GM23248 (cell line): ENCODE measurements around the gene CADM4. TPM values are rescaled to one million over a fixed set of nuclear protein-coding genes. Genes with fewer than 3 reads are reported as not detected.

ENCODE experiments used
- DNase-seq: peaks from one replicate; pipeline ENCODE4 v3.0.0-alpha.2; 2015
- H2AFZ ChIP-seq: fragments of 200-600 bp; sonication (generic); 2 replicates; pipeline ENCODE4 v1.6.1; 2016; ENCODE audit warnings: antibody characterized with exemption
- H3F3A ChIP-seq: fragments of 200-600 bp; sonication (generic); 2 replicates; pipeline ENCODE4 v1.6.1; 2016; ENCODE audit warnings: mild to moderate bottlenecking, antibody characterized with exemption, mixed run types; ENCODE audit not compliant: insufficient read depth
- H3K27ac ChIP-seq: fragments of 200-600 bp; sonication (generic); 2 replicates; pipeline ENCODE4 v1.5.1; 2016; ENCODE audit warnings: mild to moderate bottlenecking
- H3K27me3 ChIP-seq: fragments of 200-600 bp; sonication (generic); replicated peaks from 2 replicates; pipeline ENCODE4 v1.6.1; 2016; ENCODE audit warnings: mild to moderate bottlenecking; ENCODE audit not compliant: insufficient read depth
- H3K36me3 ChIP-seq: fragments of 200-600 bp; sonication (generic); 2 replicates; pipeline ENCODE4 v1.6.1; 2016; ENCODE audit warnings: low read depth, mild to moderate bottlenecking
- H3K4me1 ChIP-seq: fragments of 200-600 bp; sonication (generic); 2 replicates; pipeline ENCODE4 v1.6.1; 2016; ENCODE audit warnings: mild to moderate bottlenecking; ENCODE audit not compliant: insufficient read depth
- H3K4me2 ChIP-seq: fragments of 200-600 bp; sonication (generic); one replicate; pipeline ENCODE4 v1.6.1; 2016; ENCODE audit warnings: mild to moderate bottlenecking; ENCODE audit not compliant: unreplicated experiment
- H3K4me3 ChIP-seq: fragments of 200-600 bp; sonication (generic); 2 replicates; pipeline ENCODE4 v1.5.1; 2016; ENCODE audit warnings: mild to moderate bottlenecking
- H3K79me2 ChIP-seq: fragments of 200-600 bp; sonication (generic); 2 replicates; pipeline ENCODE4 v1.6.1; 2016; ENCODE audit warnings: mild to moderate bottlenecking; ENCODE audit not compliant: insufficient read depth
- H3K9ac ChIP-seq: fragments of 200-600 bp; sonication (generic); 2 replicates; pipeline ENCODE4 v1.6.1; 2016; ENCODE audit warnings: mild to moderate bottlenecking
- H3K9me2 ChIP-seq: fragments of 200-600 bp; sonication (generic); 2 replicates; pipeline ENCODE4 v1.6.1; 2016; ENCODE audit warnings: mixed run types, mild to moderate bottlenecking, moderate library complexity; ENCODE audit not compliant: insufficient read depth
- H3K9me3 ChIP-seq: fragments of 200-600 bp; sonication (generic); one replicate; pipeline ENCODE4 v1.6.1; 2017; ENCODE audit warnings: low read depth
- H4K20me1 ChIP-seq: fragments of 200-600 bp; sonication (generic); 2 replicates; pipeline ENCODE4 v1.6.0; 2016; ENCODE audit not compliant: insufficient read depth
- EZH2 ChIP-seq: fragments of 200-600 bp; sonication (generic); IDR thresholded peaks from 2 replicates; pipeline ENCODE4 v1.6.1; 2018; ENCODE audit warnings: antibody characterized with exemption, mild to moderate bottlenecking; ENCODE audit not compliant: insufficient read depth, poor library complexity, severe bottlenecking
- EZH2phosphoT487 ChIP-seq: fragments of 200-600 bp; sonication (generic); IDR thresholded peaks from 2 replicates; pipeline ENCODE4 v1.6.1; 2018; ENCODE audit warnings: antibody characterized with exemption, moderate library complexity, mild to moderate bottlenecking, low read depth; ENCODE audit not compliant: insufficient read depth
- WGBS, 2 experiments: methylation state at CpG; one replicate each; pipeline ENCODE4 v1.1.6; 2015 to 2017; ENCODE audit warnings: low lambda C conversion rate in 2 of 2, low coverage in 1 of 2; ENCODE audit errors: missing lambda C conversion rate in 2 of 2; 5-methylcytosine and 5-hydroxymethylcytosine counted together
- in situ Hi-C: fragments of 300-500 bp; cut with MboI; formaldehyde crosslinking; loops from 2 replicates; pipeline ENCODE4 v1.15.0; 2020
- polyA plus RNA-seq: library from polyadenylated mRNA; unstranded; fragments of >200 nt; fragmentation: Nextera tagmentation; extraction: Ambion mirVana; gene quantifications from 2 replicates; pipeline ENCODE4 v1.2.1, GENCODE V29; 2016
- total RNA-seq: library from RNA; depleted of rRNA; stranded (reverse); fragments of >200 nt; shearing (Covaris generic); gene quantifications from 2 replicates; pipeline ENCODE4 v1.2.3, GENCODE V29; 2014

Gene CADM4
- total and polyA plus RNA-seq, 2 experiments from 2014 or later, result 0.14 to 1.7 TPM

- H3K4me3 ChIP-seq, result no peak overlapping the region
- H3K9me2 ChIP-seq, result no peaks in the 10 kb centered on the region
- no peaks in the 10 kb centered on the region for H3F3A ChIP-seq
- H3K4me1 ChIP-seq, result peaks cover 15% of the 10 kb centered on the region
- no peaks in the 10 kb centered on the region for H3K36me3 ChIP-seq
- no peaks in the 10 kb centered on the region for H3K79me2 ChIP-seq
- 53 to 62% methylated on average over 5 of the region's 5 CpGs for WGBS, 2 experiments
- no peak overlapping the region for H3K9ac ChIP-seq
- H3K4me2 ChIP-seq, result no peak overlapping the region
- 0 out of 2 replicates have a peak, but pooled peaks cover 7% of the 10 kb centered on the region for H3K27me3 ChIP-seq
- DNase-seq, result no peak
- in situ Hi-C loops, result no loop called here
- no peak overlapping the region for H3K27ac ChIP-seq
- no peaks in the 10 kb centered on the region for H4K20me1 ChIP-seq
- no peak overlapping the region for H2AFZ ChIP-seq
- TF ChIP-seq EZH2 (no peak), EZH2phosphoT487 (no peak)
- H3K9me3 ChIP-seq, result no peaks in the 10 kb centered on the region
These were observed 8.2 kb downstream of the CADM4 start for GRCh38 chr19:43631491-43631890.

- H3K9ac ChIP-seq, result no peak overlapping the region
- H3K4me1 ChIP-seq, result no peaks in the 10 kb centered on the region
- no peaks in the 10 kb centered on the region for H3K9me3 ChIP-seq
- 58 to 64% methylated on average over 3 of the region's 3 CpGs for WGBS, 2 experiments
- H3F3A ChIP-seq, result no peaks in the 10 kb centered on the region
- no peaks in the 10 kb centered on the region for H4K20me1 ChIP-seq
- H3K9me2 ChIP-seq, result no peaks in the 10 kb centered on the region
- TF ChIP-seq EZH2phosphoT487, result no peak
- TF ChIP-seq EZH2, result no peak
- H3K27me3 ChIP-seq, result 0 out of 2 replicates have a peak, but pooled peaks cover 7% of the 10 kb centered on the region
- H2AFZ ChIP-seq, result no peak overlapping the region
- no peaks in the 10 kb centered on the region for H3K79me2 ChIP-seq
- no peaks in the 10 kb centered on the region for H3K36me3 ChIP-seq
- in situ Hi-C loops, result no loop called here
- H3K4me2 ChIP-seq, result no peak overlapping the region
- no peak overlapping the region for H3K4me3 ChIP-seq
- no peak overlapping the region for H3K27ac ChIP-seq
- no peak for DNase-seq
These were observed 10.9 kb downstream of the CADM4 start for GRCh38 chr19:43628646-43629326.

- Histone ChIP-seq H3K9ac (no peak overlapping the region), H3K79me2 (no peaks in the 10 kb centered on the region), H3K9me2 (no peaks in the 10 kb centered on the region), H3K36me3 (no peaks in the 10 kb centered on the region), H2AFZ (no peak overlapping the region), H3K27me3 (0 out of 2 replicates have a peak, but pooled peaks cover 4% of the 10 kb centered on the region), H4K20me1 (no peaks in the 10 kb centered on the region), H3K27ac (no peak overlapping the region), H3K9me3 (no peaks in the 10 kb centered on the region), H3K4me3 (no peak overlapping the region), H3K4me1 (no peaks in the 10 kb centered on the region), H3F3A (no peaks in the 10 kb centered on the region), H3K4me2 (no peak overlapping the region)
- 39 to 41% methylated on average over 17 of the region's 17 CpGs for WGBS, 2 experiments
- in situ Hi-C loops, result no loop called here
- DNase-seq, result no peak
- TF ChIP-seq EZH2, result no peak
- no peak for TF ChIP-seq EZH2phosphoT487
These were observed 12.8 kb downstream of the CADM4 start for GRCh38 chr19:43626838-43627237.

- no peaks in the 10 kb centered on the region for H3K9me2 ChIP-seq
- no peak overlapping the region for H2AFZ ChIP-seq
- DNase-seq, result peak; percentile 32
- TF ChIP-seq EZH2phosphoT487, result no peak
- H3K36me3 ChIP-seq, result no peaks in the 10 kb centered on the region
- WGBS, 2 experiments, result 67 to 77% methylated on average over 28 to 32 of the region's 32 CpGs
- in situ Hi-C loops, result no loop called here
- no peaks in the 10 kb centered on the region; the same call in 1 of the 2 replicates for H3K79me2 ChIP-seq
- H3K4me1 ChIP-seq, result no peaks in the 10 kb centered on the region
- no peaks in the 10 kb centered on the region for H4K20me1 ChIP-seq
- no peak overlapping the region for H3K27ac ChIP-seq
- H3F3A ChIP-seq, result no peaks in the 10 kb centered on the region
- no peak overlapping the region for H3K4me3 ChIP-seq
- H3K9me3 ChIP-seq, result no peaks in the 10 kb centered on the region
- H3K27me3 ChIP-seq, result 0 out of 2 replicates have a peak, but pooled peaks cover 4% of the 10 kb centered on the region
- no peak overlapping the region for H3K9ac ChIP-seq
- no peak overlapping the region for H3K4me2 ChIP-seq
These were observed 13.6 kb downstream of the CADM4 start for GRCh38 chr19:43625918-43626579.
